HS-5 (cell line): ENCODE results near the gene CDH13.
"Not testable (repeated sequence)": the region's sequence is repeated elsewhere in the genome, so short reads cannot be mapped to it uniquely, and the experiment has no call there.

Experiments used
- DNase-seq: peaks from one replicate; pipeline ENCODE4 v3.0.0-alpha.2; 2012; ENCODE audit warnings: low read depth

Gene CDH13

DNA sequence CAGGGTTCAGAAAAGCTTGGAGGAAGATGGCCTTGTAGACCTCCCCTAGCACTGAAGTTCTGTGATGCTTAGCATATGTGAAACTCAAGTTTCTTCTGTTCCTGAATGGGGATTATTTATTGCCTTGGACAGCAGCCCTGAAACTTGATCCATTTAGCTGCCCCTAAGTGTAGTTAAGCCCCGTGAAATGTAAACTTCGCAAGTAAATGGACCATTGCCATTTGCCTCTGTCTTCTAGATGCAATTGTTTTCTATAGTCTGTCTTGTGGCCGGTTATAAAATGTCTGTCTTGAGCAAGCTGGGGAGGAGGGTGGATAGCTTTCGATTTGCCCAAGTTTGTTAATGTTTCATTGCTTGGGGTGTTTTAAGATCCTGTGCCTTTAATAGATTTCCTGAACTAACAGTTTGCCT is 261.8 kb downstream of the CDH13 start:
- DNase-seq: no peak

DNA sequence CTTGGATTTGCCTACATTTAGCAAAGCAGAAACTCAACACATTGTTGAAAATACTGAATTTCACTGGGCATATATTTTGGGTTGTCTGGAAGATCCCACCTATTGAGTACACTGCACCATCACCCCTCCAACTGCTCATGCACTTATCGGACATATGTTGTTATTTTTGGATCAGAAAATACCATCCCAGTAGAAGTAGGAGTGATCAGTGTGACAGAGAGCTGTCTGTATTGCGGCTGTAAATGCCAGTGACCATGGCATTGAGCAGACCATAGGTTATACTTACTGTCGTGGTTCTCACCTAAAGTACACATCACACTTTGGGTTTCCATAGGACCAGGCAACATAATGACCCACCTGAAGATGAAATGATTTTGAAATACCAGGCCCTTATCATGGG is 264.7 kb downstream of the CDH13 start:
- no peak for DNase-seq

DNA sequence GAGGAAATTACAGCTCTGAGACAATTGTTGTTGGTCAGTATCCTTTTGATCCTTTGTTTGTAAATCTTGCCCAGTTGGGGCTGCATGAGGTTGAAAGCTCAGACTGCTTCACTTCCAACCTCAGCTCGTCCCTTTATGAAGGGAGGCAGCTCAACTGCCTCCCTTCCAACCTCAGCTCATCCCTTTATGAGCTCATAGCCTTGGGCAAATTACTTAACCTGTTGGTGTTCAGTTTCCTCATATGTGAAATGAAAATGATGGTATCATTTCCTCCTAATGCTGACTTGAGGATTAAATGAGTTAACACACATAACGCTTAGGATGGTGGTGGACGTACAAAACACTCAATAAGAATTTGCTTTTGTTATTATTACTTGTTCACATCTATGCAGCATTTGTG is 265.1 kb downstream of the CDH13 start:
- DNase-seq: no peak

DNA sequence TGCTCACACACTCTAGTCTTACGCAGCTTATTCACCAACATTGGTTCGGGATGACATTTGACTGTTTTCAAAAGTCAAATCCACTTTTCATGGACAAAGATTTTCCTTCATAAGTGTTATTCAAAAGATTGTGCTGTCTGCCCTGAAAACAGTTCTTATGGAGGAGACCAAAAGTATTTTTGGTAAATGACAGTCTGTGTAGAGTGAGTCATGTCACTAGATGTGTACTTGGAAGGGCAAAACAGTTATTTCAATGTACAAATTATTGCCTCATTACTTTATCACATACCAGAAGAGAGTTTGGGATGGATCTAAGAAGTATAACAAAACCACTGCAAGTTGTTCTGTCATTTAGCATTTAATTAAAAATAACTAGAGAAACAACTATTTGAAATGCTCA is 265.6 kb downstream of the CDH13 start:
- no peak for DNase-seq

DNA sequence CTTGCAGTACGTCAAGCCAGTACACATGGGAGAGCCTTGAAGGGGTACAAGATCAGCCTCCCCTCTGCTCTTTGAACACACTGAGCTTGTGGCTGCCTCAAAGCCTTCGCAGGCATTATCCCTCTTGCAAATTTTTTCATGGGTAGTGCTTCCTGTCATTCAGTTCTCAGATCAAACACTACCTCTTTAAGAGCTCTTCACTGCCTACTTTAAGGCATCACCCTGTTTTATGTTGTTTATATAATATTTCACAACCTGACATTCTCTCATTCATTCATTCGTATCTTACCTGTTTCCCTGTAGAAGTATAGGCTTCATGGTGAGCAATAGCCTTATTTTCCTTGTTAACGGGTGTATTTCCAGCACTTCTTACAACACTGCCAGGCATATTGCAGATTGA is 269.1 kb downstream of the CDH13 start:
- no peak for DNase-seq

DNA sequence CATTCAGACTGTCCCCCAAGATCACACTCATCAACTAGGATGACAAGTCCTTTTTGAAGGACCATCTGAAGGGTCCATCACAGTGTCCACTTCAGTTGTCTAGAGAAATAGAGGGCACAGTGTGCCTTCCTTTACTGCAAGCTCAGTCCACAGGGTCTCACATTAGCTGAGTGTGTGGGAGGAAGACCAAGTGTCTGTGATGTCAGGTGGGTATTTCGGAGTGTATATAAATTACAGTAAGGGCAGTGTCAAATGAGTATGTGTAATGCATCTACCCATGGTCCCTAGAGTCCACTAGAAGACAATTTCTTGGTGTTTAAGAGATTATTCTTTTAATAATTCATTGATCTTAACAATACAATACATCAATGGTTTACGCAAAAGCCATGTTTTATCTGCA is 272.2 kb downstream of the CDH13 start:
- DNase-seq: no peak

DNA sequence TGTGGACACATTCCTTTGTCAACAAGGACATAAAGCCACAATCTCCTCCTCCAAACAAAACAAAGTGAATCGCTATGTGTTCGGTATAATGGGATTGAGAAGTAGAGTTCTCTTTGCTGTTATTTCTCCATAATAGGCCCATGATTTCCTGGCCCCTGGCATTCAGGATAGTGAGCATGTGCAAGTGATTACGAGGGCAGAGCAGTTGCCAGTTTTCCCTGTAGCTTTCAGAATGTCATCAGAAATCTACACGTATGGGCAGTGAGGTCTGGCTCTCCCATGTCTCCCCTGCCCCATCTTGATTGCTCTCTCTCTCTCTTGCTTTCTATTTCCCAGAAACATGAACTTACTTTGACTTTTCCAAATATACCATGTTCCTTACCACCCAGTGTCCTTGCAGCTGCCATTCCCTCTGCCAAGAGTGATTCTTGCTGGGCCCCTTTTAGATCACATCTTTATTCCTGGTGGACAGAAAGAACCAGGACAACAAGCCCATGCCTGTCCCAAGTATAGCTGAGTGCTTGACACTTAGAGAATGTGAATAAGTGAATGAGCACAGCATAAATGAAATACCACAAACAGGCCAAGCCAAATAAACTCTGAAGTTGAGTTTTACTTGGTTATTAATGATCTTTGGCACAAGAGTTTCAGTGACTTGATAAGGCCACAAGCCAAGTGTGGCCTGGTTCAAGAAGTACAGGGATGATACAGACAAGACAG is 273.1 kb downstream of the CDH13 start:
- no peak for DNase-seq

DNA sequence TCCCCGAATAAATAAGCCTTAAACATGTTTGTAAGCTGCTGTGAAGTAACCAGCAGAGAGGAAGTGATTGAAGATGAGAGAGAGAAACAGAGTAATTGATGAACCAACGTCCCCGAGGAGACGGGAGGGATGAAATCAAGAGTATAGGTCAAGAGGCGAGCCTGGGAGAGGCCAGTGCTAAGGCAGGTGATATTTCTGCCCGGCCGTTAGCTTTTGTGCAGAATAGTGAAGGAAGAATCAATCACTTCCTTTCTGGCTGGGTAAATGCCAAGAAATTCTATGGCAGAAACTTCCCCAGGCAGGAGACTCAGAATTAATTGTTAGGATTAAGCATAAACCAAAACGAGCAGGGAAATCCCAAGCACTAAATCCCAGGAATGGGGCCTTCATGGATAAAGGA is 273.8 kb downstream of the CDH13 start:
- no peak for DNase-seq

DNA sequence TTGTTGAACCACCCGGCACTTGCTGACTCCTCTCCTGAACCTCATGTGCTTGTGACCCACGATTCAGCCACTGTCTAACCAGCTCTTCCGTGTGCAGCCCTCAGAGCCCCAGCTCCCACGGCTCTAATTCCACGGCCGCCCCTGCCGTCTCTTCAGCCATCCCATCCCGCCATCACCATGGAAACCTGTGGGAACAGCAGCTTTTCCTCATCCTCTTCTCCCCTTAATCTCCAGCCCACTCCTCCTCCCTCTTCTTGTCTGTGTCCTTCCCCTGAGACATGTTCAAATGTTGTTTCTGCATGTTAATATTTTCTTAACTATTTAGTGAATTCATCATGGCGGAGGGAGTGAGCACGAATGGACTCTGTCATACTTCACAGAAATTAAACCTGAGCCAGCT is 285.2 kb downstream of the CDH13 start:
- no peak for DNase-seq

DNA sequence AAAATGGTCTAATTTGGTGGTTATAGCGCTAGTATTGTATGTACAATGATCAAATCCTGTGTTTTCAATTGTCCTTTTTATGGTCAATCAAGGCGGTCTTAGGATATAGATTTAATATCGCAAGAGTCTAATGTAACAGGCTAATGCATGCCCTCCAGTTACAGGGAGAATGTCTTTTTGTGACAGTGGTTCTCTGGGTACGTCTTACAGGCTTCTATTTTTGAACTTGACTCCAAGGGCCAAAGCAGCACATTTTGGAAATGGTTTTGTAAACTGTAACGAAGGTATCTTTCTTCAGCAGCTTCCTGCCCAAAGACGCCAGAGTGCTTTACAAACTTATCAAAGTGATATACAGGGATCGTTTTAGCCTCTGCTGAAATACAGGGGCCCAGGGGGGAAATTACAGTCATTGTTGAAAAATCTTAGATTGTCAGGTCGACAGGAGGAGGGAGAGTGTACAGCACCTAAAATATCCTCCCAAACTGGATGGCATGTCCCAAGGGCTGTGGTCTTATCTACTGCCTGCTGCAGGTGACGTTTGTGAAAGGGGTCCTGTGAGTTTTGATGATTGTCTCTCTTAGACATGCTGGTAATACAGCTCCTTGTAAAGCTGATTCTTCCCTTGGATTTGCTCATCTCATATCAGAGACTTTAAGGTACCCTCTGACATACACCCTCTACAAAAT is 288.5 kb downstream of the CDH13 start:
- DNase-seq: no peak

DNA sequence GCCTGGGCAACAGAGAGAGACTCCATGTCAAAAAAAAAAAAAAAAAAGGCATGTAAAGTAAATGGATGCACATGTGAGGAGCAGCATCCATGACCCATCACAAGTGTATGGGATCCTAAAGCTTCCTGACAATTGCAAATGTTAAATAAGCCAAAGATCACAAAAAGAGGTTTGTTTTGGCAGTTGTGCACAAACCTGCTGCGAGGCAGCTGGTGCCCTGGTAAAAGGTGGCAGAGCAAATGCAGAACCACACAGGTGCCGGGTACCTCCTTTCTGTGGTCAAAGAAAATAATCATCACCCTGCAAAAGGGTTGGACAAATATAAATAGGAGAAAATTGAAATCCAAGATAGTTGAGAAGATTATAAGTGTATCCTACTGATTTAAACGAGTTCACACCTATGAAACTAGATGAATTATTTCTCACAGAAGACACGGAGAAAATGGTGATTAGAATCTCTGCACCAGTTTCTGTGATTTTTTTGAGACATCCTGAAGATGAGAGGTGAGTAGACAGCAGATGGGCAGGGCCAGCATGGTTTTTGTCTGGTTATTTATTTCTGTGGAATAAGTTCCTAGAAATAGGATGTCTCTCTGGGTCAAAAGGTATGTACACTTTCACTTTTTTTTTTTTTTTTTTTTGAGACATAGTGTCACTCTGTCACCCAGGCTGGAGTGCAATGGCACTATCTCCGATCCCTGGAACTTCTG is 291.3 kb downstream of the CDH13 start:
- no peak for DNase-seq

DNA sequence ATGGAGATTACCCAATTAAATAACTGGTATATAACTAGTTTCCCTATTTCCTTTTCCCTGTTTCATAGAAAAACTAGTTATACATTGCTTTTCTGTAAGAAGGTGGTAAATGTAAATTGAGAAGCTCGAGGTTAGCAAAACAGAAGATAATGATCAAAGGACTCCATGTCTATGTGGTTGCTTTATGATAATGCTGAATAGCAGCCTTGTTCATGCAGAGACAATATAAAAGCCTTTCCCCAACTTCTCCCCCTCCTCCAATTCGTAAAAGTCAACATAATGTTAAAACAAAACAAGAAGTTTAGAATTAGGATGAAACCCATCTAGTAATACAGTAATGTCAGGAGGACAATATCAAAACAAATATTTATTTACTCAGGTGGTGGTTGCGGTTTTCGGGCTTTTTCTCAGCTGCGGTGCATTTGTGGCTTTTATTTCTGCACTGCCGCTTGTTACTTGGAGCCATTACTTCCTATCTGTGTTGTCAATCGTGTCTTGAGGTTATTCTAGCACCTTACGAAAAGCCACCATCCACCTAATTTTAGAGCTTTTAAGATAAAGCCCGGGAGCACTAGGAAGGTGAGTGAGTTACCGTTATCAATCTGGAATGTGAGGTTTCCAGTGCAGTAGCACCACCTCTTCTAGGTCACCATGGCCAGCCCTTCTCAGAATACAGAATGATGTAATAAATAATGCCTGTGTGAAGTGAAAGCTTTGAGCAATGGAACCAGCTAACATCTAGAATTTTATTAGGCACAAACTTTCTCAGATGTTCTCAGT is 297.5 kb downstream of the CDH13 start:
- no peak for DNase-seq

DNA sequence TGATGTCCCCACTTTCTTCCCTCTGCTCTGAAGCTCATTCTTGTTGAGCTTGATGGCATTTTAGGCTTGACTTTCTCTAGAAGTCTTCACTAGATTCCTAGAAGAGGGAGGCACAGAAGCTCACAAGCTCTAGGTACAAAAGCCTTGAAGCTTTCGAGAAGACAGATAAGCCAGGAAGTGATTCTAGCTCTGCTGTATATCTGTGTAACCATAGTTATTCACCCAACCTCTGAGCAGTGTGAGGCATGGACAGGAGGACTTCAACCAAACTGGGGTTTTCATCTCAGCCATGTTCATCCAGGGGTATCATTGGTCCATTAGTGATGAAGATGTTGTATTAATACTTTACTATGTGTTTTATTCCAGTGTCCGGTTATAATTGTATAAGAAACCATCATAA is 299.7 kb downstream of the CDH13 start:
- no peak for DNase-seq

DNA sequence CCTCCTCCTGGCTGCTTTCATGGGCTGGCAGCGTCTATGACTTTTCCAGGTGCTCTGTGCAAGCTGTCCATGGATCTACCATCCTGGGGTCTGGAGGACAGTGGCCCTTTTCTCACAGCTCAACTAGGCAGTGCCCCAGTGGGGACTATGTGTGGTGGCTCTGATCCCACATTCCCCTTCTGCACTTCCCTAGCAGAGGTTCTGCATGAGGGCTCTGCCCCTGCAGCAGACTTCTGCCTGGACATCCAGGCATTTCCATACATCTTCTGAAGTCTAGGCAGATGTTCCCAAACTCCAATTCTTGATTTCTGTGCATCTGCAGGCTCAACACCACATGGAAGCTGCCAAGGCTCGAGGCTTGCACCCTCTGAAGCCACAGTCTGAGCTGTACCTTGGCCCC is 307.2 kb downstream of the CDH13 start:
- not testable (repeated sequence) for DNase-seq

DNA sequence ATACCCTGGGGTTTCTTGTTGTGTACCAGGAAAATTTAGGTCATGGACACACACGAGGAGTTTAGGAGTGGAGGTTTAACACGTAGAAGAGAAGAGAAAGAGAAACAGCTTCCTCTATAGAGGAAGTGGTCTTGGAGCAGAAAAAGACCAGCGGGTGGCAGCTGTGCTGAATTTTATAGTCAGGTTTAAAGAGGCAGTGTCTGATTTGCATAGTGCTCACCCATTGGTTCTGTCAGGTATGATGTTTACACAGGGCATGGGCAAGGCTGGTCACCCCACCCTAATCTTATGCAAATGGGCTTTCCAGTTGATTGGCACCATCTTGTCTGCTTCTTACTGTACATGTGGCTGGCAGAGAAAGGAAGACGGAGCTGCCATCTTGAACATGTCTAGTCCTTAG is 309.0 kb downstream of the CDH13 start:
- DNase-seq: no peak

DNA sequence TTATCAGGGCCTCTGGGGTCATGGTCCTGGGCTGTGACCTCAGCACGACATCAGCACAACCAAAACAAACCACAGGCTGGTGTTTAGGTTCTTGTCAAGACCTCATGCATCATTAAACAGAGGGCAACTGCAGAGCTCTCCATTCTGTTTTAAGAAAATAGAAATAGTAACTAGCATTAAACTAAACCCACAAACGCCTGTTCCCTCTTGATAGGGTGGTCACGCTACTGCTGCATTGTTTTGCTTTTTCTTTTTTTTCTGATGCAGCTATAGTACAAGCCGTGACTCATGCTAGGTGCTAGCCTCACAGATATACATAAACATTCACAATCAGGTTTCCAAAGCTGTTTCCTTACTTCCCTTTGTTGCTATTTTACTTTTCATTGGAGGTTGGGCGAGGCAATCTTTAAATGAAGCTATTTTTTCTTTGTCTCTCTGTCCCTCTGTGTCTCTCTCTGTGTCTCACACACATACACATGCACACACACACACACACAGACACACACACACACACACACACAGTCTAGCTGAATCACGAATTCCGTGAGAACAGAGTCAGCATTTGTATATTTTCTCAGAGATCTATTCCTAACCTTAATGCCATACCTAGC is 310.3 kb downstream of the CDH13 start:
- DNase-seq: no peak

DNA sequence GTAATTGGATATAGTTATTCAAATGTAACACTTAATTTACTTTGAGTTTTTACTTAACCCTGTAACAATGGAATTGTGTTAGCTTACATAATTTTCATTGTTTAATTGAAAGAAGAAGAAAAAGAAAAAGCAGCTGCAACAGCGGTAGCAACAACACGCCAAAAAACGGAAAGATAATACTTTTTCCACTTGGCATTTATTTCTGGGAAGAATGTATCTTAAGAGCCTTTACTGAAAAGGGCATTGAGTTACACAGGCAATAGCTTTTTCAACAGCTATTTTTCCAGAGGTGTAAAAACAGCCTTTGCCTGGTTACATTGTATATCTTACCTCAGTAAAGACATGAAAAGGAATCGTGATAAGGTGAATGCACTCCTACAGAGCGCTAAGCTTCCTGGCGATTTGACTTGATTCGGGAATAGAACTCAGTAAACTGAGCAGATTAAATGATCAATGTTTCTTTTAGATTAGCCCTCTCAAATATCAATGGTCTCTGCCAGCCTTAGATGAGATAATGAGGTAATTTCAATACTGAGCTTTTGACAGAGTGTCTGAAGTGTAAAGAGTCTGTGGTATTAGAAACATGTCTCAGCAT is 311.3 kb downstream of the CDH13 start:
- DNase-seq: no peak

DNA sequence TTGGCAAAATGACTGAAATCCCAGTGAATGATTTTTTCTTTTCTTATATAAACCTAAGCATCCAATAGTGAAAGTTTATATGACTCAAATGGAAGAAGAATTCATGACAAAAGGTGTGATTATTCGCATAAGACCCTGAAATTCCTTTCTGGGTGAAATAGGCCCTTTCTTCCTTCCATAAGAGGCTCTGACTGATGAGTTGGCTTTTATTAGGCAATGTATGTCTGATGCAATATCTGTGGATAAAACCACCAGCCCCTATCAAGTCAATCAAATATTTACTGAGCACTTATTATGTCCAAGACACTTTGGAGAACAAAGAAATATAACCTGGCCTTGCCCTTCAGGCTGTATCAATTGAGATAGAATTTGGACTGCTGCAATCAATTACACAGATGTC is 316.6 kb downstream of the CDH13 start:
- no peak for DNase-seq

DNA sequence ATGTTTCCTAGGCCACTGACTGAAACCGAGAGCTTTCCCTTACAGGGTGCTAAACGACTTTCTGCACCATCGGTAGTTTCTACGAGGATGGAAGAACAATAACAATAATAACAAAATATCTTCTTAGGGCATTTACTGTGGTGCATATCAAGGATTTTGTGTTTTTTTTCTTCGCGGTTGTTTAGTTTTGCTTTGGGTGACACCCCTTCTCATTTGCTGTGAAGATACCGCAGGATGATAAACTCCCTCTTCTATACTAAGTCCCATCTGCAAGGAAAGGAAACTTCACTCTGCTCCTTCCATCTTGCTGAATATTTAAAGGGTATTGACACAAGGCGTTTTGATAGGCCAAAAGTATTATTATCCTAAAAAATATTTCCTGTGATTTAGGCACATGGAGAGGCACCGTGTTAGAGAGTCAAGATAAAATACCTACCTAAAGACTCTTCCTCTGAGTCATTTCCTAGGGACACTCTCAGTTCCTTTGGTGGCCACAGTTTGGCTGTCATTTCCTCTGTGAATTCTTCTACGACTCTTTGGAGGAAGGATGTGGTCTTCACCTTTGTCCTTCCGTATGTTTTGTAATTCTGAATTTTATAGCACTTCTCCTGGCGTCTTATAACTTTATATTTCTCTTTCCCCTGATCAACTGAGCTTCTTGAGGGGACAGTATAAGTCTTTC is 318.8 kb downstream of the CDH13 start:
- no peak for DNase-seq

DNA sequence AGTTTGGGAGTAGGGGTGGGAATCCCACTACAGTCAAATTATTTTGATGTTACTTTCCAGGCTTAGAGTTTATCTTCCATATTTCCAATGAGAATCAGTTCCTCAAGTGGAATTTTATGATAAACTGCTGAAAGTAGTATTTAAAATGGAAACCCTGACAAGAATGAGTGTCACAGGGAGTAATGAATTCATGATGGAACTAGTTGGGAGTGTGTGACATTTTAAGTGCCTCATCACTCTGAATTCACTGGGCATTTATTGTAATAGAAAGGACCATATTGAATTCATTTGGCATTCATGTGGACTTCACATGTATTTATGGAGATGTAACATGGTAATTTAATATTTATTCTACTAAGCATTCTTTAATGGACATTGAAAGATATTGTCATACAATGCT is 320.9 kb downstream of the CDH13 start:
- DNase-seq: no peak

DNA sequence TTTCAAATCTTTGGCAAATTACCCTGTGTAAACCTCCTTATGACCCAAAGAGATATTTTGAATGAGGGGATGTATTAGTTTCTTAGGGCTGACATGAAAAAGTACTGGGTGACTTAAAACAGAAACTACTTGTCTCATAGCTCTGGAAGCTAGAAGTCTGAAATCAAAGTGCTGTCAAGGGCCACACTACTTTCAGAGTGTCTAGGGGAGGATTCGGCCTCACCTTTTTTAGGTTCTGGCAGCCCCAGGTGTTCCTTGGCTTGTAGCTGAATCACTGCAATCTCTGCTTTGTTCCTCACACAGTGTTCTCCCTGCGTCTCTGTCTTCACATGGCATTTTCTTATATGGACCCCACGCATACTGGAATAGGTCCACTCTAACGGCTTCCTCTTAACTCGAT is 322.2 kb downstream of the CDH13 start:
- DNase-seq: no peak
